Neural crest cell (in vitro differentiated cells): ENCODE measurements around the gene TMEM132C. TPM values are rescaled to one million over a fixed set of nuclear protein-coding genes. Genes with fewer than 3 reads are reported as not detected.

Experiments
- DNase-seq: peaks from one replicate; pipeline ENCODE4 v3.0.0; 2021; ENCODE audit warnings: low read depth, mixed read lengths, low spot score
- H3K27ac Mint-ChIP-seq: one replicate; pipeline ENCODE4 v1.8.0; 2021; ENCODE audit warnings: mild to moderate bottlenecking, mixed read lengths; ENCODE audit not compliant: unreplicated experiment
- H3K27me3 Mint-ChIP-seq: 2 replicates; pipeline ENCODE4 v1.8.0; 2021; ENCODE audit warnings: low read depth, mild to moderate bottlenecking, mixed read lengths
- H3K36me3 Mint-ChIP-seq: 2 replicates; pipeline ENCODE4 v1.8.0; 2021; ENCODE audit warnings: low read depth, mild to moderate bottlenecking, mixed read lengths
- H3K4me1 Mint-ChIP-seq: 2 replicates; pipeline ENCODE4 v1.8.0; 2021; ENCODE audit warnings: mixed read lengths
- H3K4me3 Mint-ChIP-seq: one replicate; pipeline ENCODE4 v1.8.0; 2021; ENCODE audit warnings: mild to moderate bottlenecking, mixed read lengths
- H3K9me3 Mint-ChIP-seq: 2 replicates; pipeline ENCODE4 v1.8.0; 2021; ENCODE audit warnings: mixed read lengths
- CTCF ChIP-seq: fragments of 200-600 bp; sonication (generic); conservative IDR thresholded peaks from 2 replicates; pipeline ENCODE4 v1.5.0; 2021; ENCODE audit warnings: antibody characterized with exemption, mild to moderate bottlenecking
- total RNA-seq: library from RNA; stranded (reverse); gene quantifications from 2 replicates; pipeline ENCODE4 v1.2.1, GENCODE V29; 2021

TMEM132C gene
- total RNA-seq, 1 donor from 2014 or later: 10.9 TPM

DNA sequence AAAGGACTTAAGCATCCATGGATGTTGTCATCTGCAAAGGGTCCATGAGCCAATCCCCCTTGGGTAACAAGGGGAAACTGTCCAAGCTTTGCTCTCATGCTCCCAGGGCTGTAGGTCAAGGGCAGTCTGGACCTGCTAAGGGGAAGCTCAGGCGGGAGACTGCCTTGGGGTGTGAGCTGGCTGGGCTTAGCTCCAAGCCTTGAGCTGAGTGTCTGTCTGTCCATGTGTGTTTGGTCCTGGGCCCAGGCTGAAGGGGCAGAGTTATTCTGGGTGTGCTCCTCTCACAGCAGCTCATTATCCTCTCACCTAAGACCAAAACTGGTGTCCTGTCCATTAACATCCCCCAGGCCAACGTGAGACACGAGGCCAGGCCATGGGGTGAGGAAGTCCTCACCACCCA, 282.0 kb downstream of the TMEM132C start:
- no peak for DNase-seq
- Mint-ChIP-seq H3K36me3 (no peaks in the 10 kb centered on the region), H3K4me1 (no peaks in the 10 kb centered on the region), H3K9me3 (peaks cover 3% of the 10 kb centered on the region), H3K27me3 (peaks cover 7% of the 10 kb centered on the region), H3K4me3 (no peak overlapping the region), H3K27ac (no peak overlapping the region)
- no peak for TF ChIP-seq CTCF

- Mint-ChIP-seq H3K9me3 (peaks cover 3% of the 10 kb centered on the region), H3K36me3 (no peaks in the 10 kb centered on the region), H3K27me3 (peaks cover 7% of the 10 kb centered on the region), H3K4me3 (no peak overlapping the region), H3K4me1 (no peaks in the 10 kb centered on the region), H3K27ac (no peak overlapping the region)
- no peak for TF ChIP-seq CTCF
- no peak for DNase-seq
These were observed 282.7 kb downstream of the TMEM132C start for GRCh38 chr12:128549601-128550218.

GRCh38 chr12:128551266-128551665, 284.3 kb downstream of the TMEM132C start:
- DNase-seq: no peak
- H3K27ac Mint-ChIP-seq: no peak overlapping the region
- no peaks in the 10 kb centered on the region for H3K36me3 Mint-ChIP-seq
- no peak overlapping the region for H3K4me3 Mint-ChIP-seq
- no peaks in the 10 kb centered on the region for H3K4me1 Mint-ChIP-seq
- H3K27me3 Mint-ChIP-seq: peaks cover 7% of the 10 kb centered on the region
- no peak for TF ChIP-seq CTCF
- peaks cover 3% of the 10 kb centered on the region for H3K9me3 Mint-ChIP-seq

GRCh38 chr12:128554546-128555304, 287.8 kb downstream of the TMEM132C start:
- H3K4me1 Mint-ChIP-seq: no peaks in the 10 kb centered on the region
- peaks cover 7% of the 10 kb centered on the region for H3K27me3 Mint-ChIP-seq
- DNase-seq: no peak
- peaks cover 3% of the 10 kb centered on the region for H3K9me3 Mint-ChIP-seq
- H3K4me3 Mint-ChIP-seq: no peak overlapping the region
- H3K36me3 Mint-ChIP-seq: no peaks in the 10 kb centered on the region
- peak overlapping the region; percentile 35 for H3K27ac Mint-ChIP-seq
- TF ChIP-seq CTCF: no peak

GRCh38 chr12:128557231-128557630, 290.3 kb downstream of the TMEM132C start:
- DNase-seq: no peak
- Mint-ChIP-seq H3K4me1 (no peaks in the 10 kb centered on the region), H3K27me3 (peaks cover 8% of the 10 kb centered on the region), H3K27ac (no peak overlapping the region), H3K4me3 (no peak overlapping the region), H3K9me3 (peaks cover 3% of the 10 kb centered on the region), H3K36me3 (no peaks in the 10 kb centered on the region)
- no peak for TF ChIP-seq CTCF
